T-cell (primary cell): Measurements from ENCODE around the gene DRC1. TPM values are rescaled to one million over a fixed set of nuclear protein-coding genes. Genes with fewer than 3 reads are reported as not detected.

Experiments used
- ATAC-seq, 4 experiments: fragments of 200-7000 bp in 3 of 4; fragments of 150-1000 bp in 1 of 4; cut with Tn5 transposase; replicated peaks in 1 of 4; 1 replicate in 3 of 4; 2 replicates in 1 of 4; pipeline ENCODE4 v1.10.0; 2021; ENCODE audit warnings: moderate library complexity in 3 of 4, mild to moderate bottlenecking in 2 of 4, moderate number of reproducible peaks in 1 of 4
- CTCF ChIA-PET, 2 donors: fragments of 300-600 bp; sonication (Branson Sonifier 250); formaldehyde crosslinking; loops; one replicate each; lab custom pipeline; 2022; ENCODE audit warnings: antibody characterized with exemption in 2 of 2; lab: Charles Lee
- POLR2A ChIA-PET, 2 donors: fragments of 300-600 bp; sonication (Branson Sonifier 250); formaldehyde crosslinking; loops; one replicate each; lab custom pipeline; 2022; ENCODE audit warnings: antibody characterized with exemption in 2 of 2; lab: Charles Lee
- DNase-seq, 35 experiments: peaks; one replicate each; pipeline versions ENCODE4 v3.0.0 to v3.0.0-alpha.2; 2013 to 2023
- H3K27ac ChIP-seq: one replicate; pipeline ENCODE4 v1.5.1; 2013; ENCODE audit warnings: low read length
- H3K27me3 ChIP-seq, 2 experiments: replicated peaks in 1 of 2; 1 replicate in 1 of 2; 2 replicates in 1 of 2; pipeline versions ENCODE4 v1.6.1 to v1.7.0; 2013; ENCODE audit warnings: low read length in 1 of 2, mixed read lengths in 1 of 2; ENCODE audit not compliant: control insufficient read depth in 2 of 2, insufficient read depth in 2 of 2; ENCODE audit errors: extremely low read depth in 1 of 2
- H3K36me3 ChIP-seq, 2 donors: 1 replicate in 1 of 2; 2 replicates in 1 of 2; pipeline versions ENCODE4 v1.6.1 to v1.7.0; 2013; ENCODE audit warnings: low read length in 1 of 2; ENCODE audit not compliant: control insufficient read depth in 2 of 2, insufficient read depth in 1 of 2; ENCODE audit errors: extremely low read depth in 1 of 2
- H3K4me1 ChIP-seq, 2 experiments: 1 replicate in 1 of 2; 2 replicates in 1 of 2; pipeline versions ENCODE4 v1.6.1 to v1.7.0; 2013; ENCODE audit warnings: low read length in 2 of 2, mixed read lengths in 1 of 2; ENCODE audit not compliant: insufficient read depth in 2 of 2, control insufficient read depth in 1 of 2; ENCODE audit errors: extremely low read depth in 1 of 2
- H3K4me3 ChIP-seq, 2 donors: 1 replicate in 1 of 2; 2 replicates in 1 of 2; pipeline versions ENCODE4 v1.5.1 to v1.7.0; 2013; ENCODE audit warnings: mild to moderate bottlenecking in 2 of 2, low read length in 1 of 2, moderate library complexity in 1 of 2; ENCODE audit not compliant: control insufficient read depth in 1 of 2; ENCODE audit errors: extremely low read depth in 1 of 2
- H3K9me3 ChIP-seq: 2 replicates; pipeline ENCODE4 v1.7.0; 2013
- H3K27ac Mint-ChIP-seq, 2 donors: one replicate each; pipeline ENCODE4 v1.8.0; 2020 to 2021; ENCODE audit warnings: mild to moderate bottlenecking in 2 of 2, mixed read lengths in 2 of 2
- H3K27me3 Mint-ChIP-seq, 2 donors: one replicate each; pipeline ENCODE4 v1.8.0; 2021 to 2022; ENCODE audit warnings: mixed read lengths in 2 of 2
- H3K36me3 Mint-ChIP-seq: one replicate; pipeline ENCODE4 v1.8.0; 2021; ENCODE audit warnings: mixed read lengths
- H3K4me1 Mint-ChIP-seq, 3 donors: one replicate each; pipeline ENCODE4 v1.8.0; 2020 to 2022; ENCODE audit warnings: mixed read lengths in 3 of 3, mild to moderate bottlenecking in 1 of 3
- H3K4me3 Mint-ChIP-seq, 3 donors: one replicate each; pipeline ENCODE4 v1.8.0; 2020 to 2022; ENCODE audit warnings: mild to moderate bottlenecking in 3 of 3, mixed read lengths in 3 of 3, moderate library complexity in 3 of 3
- H3K9me3 Mint-ChIP-seq, 3 donors: one replicate each; pipeline ENCODE4 v1.8.0; 2020 to 2022; ENCODE audit warnings: mixed read lengths in 3 of 3
- WGBS: methylation state at CpG from one replicate; pipeline ENCODE4 v1.1.5; 2013; ENCODE audit warnings: missing lambda C conversion rate; ENCODE audit not compliant: insufficient coverage; 5-methylcytosine and 5-hydroxymethylcytosine counted together
- total RNA-seq, 35 experiments: library from RNA in 6 of 35; stranded (reverse) in 6 of 35; fragments of 120-200 nt in 1 of 35; gene quantifications; one replicate each; pipeline versions ENCODE4 v1.2.1 to v1.2.4 and lab custom pipeline; 2013 to 2026

DRC1 gene
- total RNA-seq, 5 donors from 2014 or later (not counting 1 experiment from before 2014, with no cell fraction given) = not detected

- Mint-ChIP-seq H3K27ac (no peak overlapping the region), H3K4me1 (no peaks in the 10 kb centered on the region), H3K27me3 (peaks cover 4 to 18% of the 10 kb centered on the region in 2 donors), H3K36me3 (no peaks in the 10 kb centered on the region), H3K9me3 (no peaks in the 10 kb centered on the region), H3K4me3 (no peak overlapping the region)
- Histone ChIP-seq H3K36me3 (no peaks in the 10 kb centered on the region), H3K27ac (no peak overlapping the region), H3K4me3 (no peak overlapping the region), H3K4me1 (no peaks in the 10 kb centered on the region), H3K27me3 (peaks cover 0 to 13% of the 10 kb centered on the region in 2 experiments), H3K9me3 (no peaks in the 10 kb centered on the region)
- POLR2A ChIA-PET = interaction anchor here in 1 of 2 donors (0.6 kb wide), 1 partner anchor 522 kb away, joined by 6 read pairs; no protein-coding TSS in a partner anchor
- CTCF ChIA-PET = no interaction called here
- DNase-seq (no peak), ATAC-seq (no peak)
- WGBS = 75% methylated on average over 4 of the region's 7 CpGs
Measured at GRCh38 chr2:26430826-26431225, 29.1 kb downstream of the DRC1 start.

- no peaks in the 10 kb centered on the region for H3K36me3 Mint-ChIP-seq
- H3K4me3 Mint-ChIP-seq = no peak overlapping the region
- Histone ChIP-seq H3K4me1 (no peaks in the 10 kb centered on the region), H3K4me3 (no peak overlapping the region), H3K27me3 (peaks cover 0 to 16% of the 10 kb centered on the region in 2 experiments), H3K9me3 (no peaks in the 10 kb centered on the region), H3K36me3 (no peaks in the 10 kb centered on the region), H3K27ac (no peak overlapping the region)
- no peak overlapping the region for H3K27ac Mint-ChIP-seq
- no peak for DNase-seq
- no peak for ATAC-seq
- ChIA-PET CTCF (interaction anchor here in 1 of 2 donors (0.6 kb wide), 1 partner anchor 39 kb away, joined by 7 read pairs; no protein-coding TSS in a partner anchor), POLR2A (no interaction called here)
- peaks cover 4 to 18% of the 10 kb centered on the region in 2 donors for H3K27me3 Mint-ChIP-seq
- H3K9me3 Mint-ChIP-seq = no peaks in the 10 kb centered on the region
- H3K4me1 Mint-ChIP-seq = no peaks in the 10 kb centered on the region
Measured at GRCh38 chr2:26432363-26432762, 30.6 kb downstream of the DRC1 start.

DNA sequence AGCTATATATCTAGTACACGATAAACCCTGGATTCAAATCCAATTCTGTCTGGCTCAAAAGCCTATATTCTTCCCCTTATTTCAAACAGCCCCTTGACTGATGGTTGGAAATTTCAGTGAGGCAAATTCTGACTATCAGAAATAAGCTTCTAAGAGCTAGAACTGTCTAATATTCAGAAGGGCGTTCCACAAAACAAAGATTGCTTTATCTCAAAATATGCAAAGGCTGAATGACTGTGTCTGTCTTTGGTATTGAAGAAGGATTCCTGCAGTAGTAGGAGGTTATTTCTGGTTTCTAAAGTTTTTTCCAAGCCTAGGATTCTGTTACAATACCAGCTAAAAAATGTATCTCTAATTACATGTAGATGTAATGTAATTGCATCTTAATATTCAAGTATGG lies 31.1 kb downstream of the DRC1 start:
- H3K9me3 ChIP-seq = no peaks in the 10 kb centered on the region
- H3K27ac ChIP-seq = no peak overlapping the region
- H3K27me3 ChIP-seq = peaks cover 0 to 16% of the 10 kb centered on the region in 2 experiments
- H3K4me3 Mint-ChIP-seq = no peak overlapping the region
- CTCF ChIA-PET = no interaction called here
- H3K36me3 Mint-ChIP-seq = no peaks in the 10 kb centered on the region
- WGBS = no CpG with 5 or more reads among the region's 2 CpGs
- no peak overlapping the region for H3K27ac Mint-ChIP-seq
- H3K27me3 Mint-ChIP-seq = peaks cover 4 to 18% of the 10 kb centered on the region in 2 donors
- no peaks in the 10 kb centered on the region for H3K36me3 ChIP-seq
- no peaks in the 10 kb centered on the region for H3K9me3 Mint-ChIP-seq
- POLR2A ChIA-PET = no interaction called here
- no peak for ATAC-seq
- no peaks in the 10 kb centered on the region for H3K4me1 ChIP-seq
- H3K4me1 Mint-ChIP-seq = no peaks in the 10 kb centered on the region
- no peak for DNase-seq
- H3K4me3 ChIP-seq = no peak overlapping the region

DNA sequence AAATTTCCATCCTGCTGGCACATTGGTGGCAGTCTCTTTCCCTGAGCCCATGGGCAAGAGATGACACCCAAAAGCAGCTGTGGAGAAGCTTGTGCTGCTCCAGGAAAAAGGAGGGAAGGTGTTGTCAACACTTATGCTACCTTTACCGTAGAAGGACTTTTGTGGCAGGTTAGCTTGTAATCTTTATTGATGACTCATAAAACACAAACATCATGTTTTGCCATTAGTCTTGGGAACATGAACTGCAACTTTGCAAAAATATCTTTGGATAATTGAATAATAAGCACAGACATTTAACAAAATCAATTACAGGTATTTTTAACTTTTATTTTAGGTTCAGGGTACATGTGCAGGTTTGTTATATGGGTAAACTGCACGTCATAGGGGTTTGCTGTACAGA lies 33.4 kb downstream of the DRC1 start:
- POLR2A ChIA-PET = interaction anchor here in 1 of 2 donors (0.6 kb wide), 1 partner anchor 608 kb away, joined by 3 read pairs; no protein-coding TSS in a partner anchor
- Histone ChIP-seq H3K9me3 (no peaks in the 10 kb centered on the region), H3K27ac (no peak overlapping the region), H3K4me1 (no peaks in the 10 kb centered on the region), H3K36me3 (no peaks in the 10 kb centered on the region), H3K4me3 (no peak overlapping the region), H3K27me3 (peaks cover 0 to 16% of the 10 kb centered on the region in 2 experiments)
- Mint-ChIP-seq H3K27ac (no peak overlapping the region), H3K27me3 (peaks cover 9 to 18% of the 10 kb centered on the region in 2 donors), H3K4me3 (no peak overlapping the region), H3K4me1 (no peaks in the 10 kb centered on the region), H3K9me3 (no peaks in the 10 kb centered on the region), H3K36me3 (no peaks in the 10 kb centered on the region)
- CTCF ChIA-PET = interaction anchor here in 1 of 2 donors (0.6 kb wide), 1 partner anchor 1306 kb away, joined by 3 read pairs; no protein-coding TSS in a partner anchor
- WGBS = no CpG with 5 or more reads among the region's 2 CpGs
- DNase-seq (no peak), ATAC-seq (no peak)

- WGBS = 61% methylated on average over 7 of the region's 8 CpGs
- Mint-ChIP-seq H3K9me3 (no peaks in the 10 kb centered on the region), H3K4me3 (no peak overlapping the region), H3K36me3 (no peaks in the 10 kb centered on the region), H3K27ac (no peak overlapping the region), H3K4me1 (no peaks in the 10 kb centered on the region), H3K27me3 (peaks cover 4 to 5% of the 10 kb centered on the region in 2 donors)
- Histone ChIP-seq H3K27ac (no peak overlapping the region), H3K4me1 (no peaks in the 10 kb centered on the region), H3K27me3 (peaks cover 0 to 4% of the 10 kb centered on the region in 2 experiments), H3K36me3 (no peaks in the 10 kb centered on the region), H3K9me3 (no peaks in the 10 kb centered on the region), H3K4me3 (no peak overlapping the region)
- POLR2A ChIA-PET = no interaction called here
- DNase-seq (no peak), ATAC-seq (no peak)
- CTCF ChIA-PET = no interaction called here
Measured at GRCh38 chr2:26438526-26438925, 36.8 kb downstream of the DRC1 start.

DNA sequence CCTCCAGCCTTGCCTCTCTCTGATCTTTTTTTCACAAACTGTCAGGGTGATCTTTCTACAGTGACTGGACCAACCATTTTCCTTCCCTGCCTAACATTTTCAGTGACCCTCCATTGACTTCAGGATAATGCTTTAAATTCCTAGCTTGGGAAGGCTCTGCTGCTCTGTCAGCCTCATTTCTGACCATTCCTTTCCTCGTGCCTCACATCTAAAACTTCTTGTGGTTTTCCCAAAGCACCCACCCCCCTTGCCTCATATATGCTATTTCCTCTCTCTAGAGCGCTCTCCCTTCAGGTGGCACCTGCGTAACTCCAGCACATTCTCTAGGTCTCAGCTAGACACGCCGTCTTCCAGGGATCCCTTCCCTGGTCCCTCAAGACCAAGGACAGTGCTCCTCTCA lies 37.2 kb downstream of the DRC1 start:
- WGBS = 45% methylated on average over 5 of the region's 5 CpGs
- H3K27me3 Mint-ChIP-seq = peaks cover 4 to 5% of the 10 kb centered on the region in 2 donors
- no peak overlapping the region for H3K27ac ChIP-seq
- CTCF ChIA-PET = no interaction called here
- peaks cover 0 to 4% of the 10 kb centered on the region in 2 experiments for H3K27me3 ChIP-seq
- H3K36me3 ChIP-seq = no peaks in the 10 kb centered on the region
- no peak overlapping the region for H3K4me3 ChIP-seq
- H3K36me3 Mint-ChIP-seq = no peaks in the 10 kb centered on the region
- H3K27ac Mint-ChIP-seq = no peak overlapping the region
- H3K4me1 Mint-ChIP-seq = no peaks in the 10 kb centered on the region
- DNase-seq (no peak), ATAC-seq (no peak)
- POLR2A ChIA-PET = no interaction called here
- H3K9me3 ChIP-seq = no peaks in the 10 kb centered on the region
- no peaks in the 10 kb centered on the region for H3K9me3 Mint-ChIP-seq
- H3K4me3 Mint-ChIP-seq = no peak overlapping the region
- no peaks in the 10 kb centered on the region for H3K4me1 ChIP-seq

DNA sequence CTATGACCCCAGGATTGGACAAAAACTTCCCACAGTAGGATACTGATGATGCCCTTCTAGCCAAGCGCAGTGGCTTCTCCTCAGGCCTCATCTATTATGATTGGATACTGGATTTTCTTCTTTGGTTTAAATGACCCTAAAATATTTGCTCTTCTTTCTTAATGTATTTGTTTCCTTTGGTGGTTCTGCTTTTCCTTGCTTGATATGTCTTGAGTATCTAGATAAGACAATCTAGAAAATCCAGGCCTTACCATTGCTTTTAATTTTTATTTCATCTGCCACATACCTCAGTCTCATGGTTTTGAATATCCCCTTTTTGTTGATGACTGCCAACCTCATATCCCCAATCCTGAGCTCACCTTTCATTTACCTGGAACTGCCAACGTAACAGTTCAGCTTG lies 40.6 kb downstream of the DRC1 start:
- Histone ChIP-seq H3K9me3 (no peaks in the 10 kb centered on the region), H3K27me3 (peaks cover 0 to 3% of the 10 kb centered on the region in 2 experiments), H3K4me1 (no peaks in the 10 kb centered on the region), H3K27ac (no peak overlapping the region), H3K4me3 (no peak overlapping the region), H3K36me3 (no peaks in the 10 kb centered on the region)
- Mint-ChIP-seq H3K36me3 (no peaks in the 10 kb centered on the region), H3K4me3 (no peak overlapping the region), H3K27me3 (peaks cover 4 to 5% of the 10 kb centered on the region in 2 donors), H3K4me1 (no peaks in the 10 kb centered on the region), H3K27ac (no peak overlapping the region), H3K9me3 (no peaks in the 10 kb centered on the region)
- no peak for DNase-seq
- ChIA-PET POLR2A (no interaction called here), CTCF (no interaction called here)
- no peak for ATAC-seq
- WGBS = 78% methylated on average over 1 of the region's 2 CpGs
